HEK293 (cell line): ENCODE data around the gene PTMA.

Experiments
- CTCF ChIA-PET: fragments of 350-600 bp; formaldehyde crosslinking; extraction: SDS; loops from one replicate; lab custom pipeline; 2021; ENCODE audit warnings: antibody characterized with exemption; lab: Yijun Ruan, JAX
- POLR2A ChIA-PET: fragments of 300-600 bp; formaldehyde crosslinking; extraction: SDS; loops from one replicate; lab custom pipeline; 2020; ENCODE audit warnings: antibody characterized with exemption, inconsistent platforms; lab: Yijun Ruan, JAX
- H3K27ac ChIP-seq: fragments of 200-500 bp; sonication (Bioruptor generic); 2 replicates; pipeline ENCODE4 v1.5.1; 2014; ENCODE audit warnings: low read depth, low read length, control low read depth, inconsistent platforms; ENCODE audit errors: extremely low read depth
- H3K36me3 ChIP-seq, 2 experiments: fragments of 200-500 bp in 1 of 2; sonication (Bioruptor generic) in 1 of 2; 1 replicate in 1 of 2; 2 replicates in 1 of 2; pipeline ENCODE4 v1.5.1; 2014 to 2017; ENCODE audit warnings: inconsistent platforms in 2 of 2, low read length in 2 of 2; ENCODE audit not compliant: control insufficient read depth in 2 of 2, insufficient read depth in 1 of 2
- H3K4me1 ChIP-seq: fragments of 200-500 bp; sonication (Bioruptor generic); 2 replicates; pipeline ENCODE4 v1.5.1; 2014; ENCODE audit warnings: mild to moderate bottlenecking, low read length, inconsistent platforms; ENCODE audit not compliant: control insufficient read depth, insufficient read depth
- H3K4me3 ChIP-seq: 2 replicates; pipeline ENCODE4 v1.5.1; 2011; ENCODE audit warnings: low read depth, mild to moderate bottlenecking, control low read depth, low read length, moderate library complexity
- H3K9me3 ChIP-seq: fragments of 200-500 bp; sonication (Bioruptor generic); 2 replicates; pipeline ENCODE4 v1.5.1; 2014; ENCODE audit warnings: low read depth, low read length, inconsistent platforms; ENCODE audit not compliant: control insufficient read depth, insufficient read depth
- EGR2 ChIP-seq: fragments of 450-650 bp; formaldehyde crosslinking; IDR thresholded peaks from 2 replicates; pipeline ENCODE4 v1.5.1; 2016; ENCODE audit warnings: low read depth, missing biosample characterization, missing genetic modification characterization
- GLIS1 ChIP-seq: fragments of 450-650 bp; formaldehyde crosslinking; IDR thresholded peaks from 2 replicates; pipeline ENCODE4 v1.5.1; 2016; ENCODE audit warnings: missing biosample characterization, missing genetic modification characterization
- GLIS2 ChIP-seq: fragments of 450-650 bp; formaldehyde crosslinking; IDR thresholded peaks from 2 replicates; pipeline ENCODE4 v1.5.1; 2016; ENCODE audit warnings: missing biosample characterization, missing genetic modification characterization
- IKZF3 ChIP-seq: fragments of 450-650 bp; IDR thresholded peaks from 2 replicates; pipeline ENCODE4 v1.5.0; 2018; ENCODE audit warnings: missing biosample characterization, mild to moderate bottlenecking, missing genetic modification characterization, moderate library complexity
- KLF10 ChIP-seq: fragments of 450-650 bp; IDR thresholded peaks from 2 replicates; pipeline ENCODE4 v1.5.1; 2018; ENCODE audit warnings: missing biosample characterization, mild to moderate bottlenecking, missing genetic modification characterization
- OSR2 ChIP-seq: fragments of 450-650 bp; formaldehyde crosslinking; IDR thresholded peaks from 2 replicates; pipeline ENCODE4 v1.5.1; 2016; ENCODE audit warnings: missing biosample characterization, missing genetic modification characterization
- PATZ1 ChIP-seq: fragments of 450-650 bp; formaldehyde crosslinking; IDR thresholded peaks from 2 replicates; pipeline ENCODE4 v1.5.1; 2016; ENCODE audit warnings: missing biosample characterization, missing genetic modification characterization
- PRDM10 ChIP-seq: fragments of 450-650 bp; formaldehyde crosslinking; IDR thresholded peaks from 2 replicates; pipeline ENCODE4 v1.5.1; 2016; ENCODE audit warnings: missing biosample characterization, missing genetic modification characterization
- SCRT2 ChIP-seq: fragments of 450-650 bp; formaldehyde crosslinking; IDR thresholded peaks from 2 replicates; pipeline ENCODE4 v1.5.1; 2016; ENCODE audit warnings: missing biosample characterization, missing genetic modification characterization
- SP2 ChIP-seq: fragments of 450-650 bp; formaldehyde crosslinking; IDR thresholded peaks from 2 replicates; pipeline ENCODE4 v1.5.1; 2016; ENCODE audit warnings: missing biosample characterization, missing genetic modification characterization
- WT1 ChIP-seq: fragments of 450-650 bp; formaldehyde crosslinking; IDR thresholded peaks from 2 replicates; pipeline ENCODE4 v1.5.1; 2016; ENCODE audit warnings: missing biosample characterization, missing genetic modification characterization
- ZBTB11 ChIP-seq: fragments of 450-650 bp; formaldehyde crosslinking; conservative IDR thresholded peaks from 2 replicates; pipeline ENCODE4 v1.5.1; 2016; ENCODE audit warnings: low read depth, missing biosample characterization, missing genetic modification characterization
- ZBTB17 ChIP-seq: fragments of 450-650 bp; formaldehyde crosslinking; IDR thresholded peaks from 2 replicates; pipeline ENCODE4 v1.5.1; 2016; ENCODE audit warnings: missing biosample characterization, missing genetic modification characterization
- ZBTB20 ChIP-seq: fragments of 450-650 bp; formaldehyde crosslinking; IDR thresholded peaks from 2 replicates; pipeline ENCODE4 v1.5.1; 2016; ENCODE audit warnings: missing biosample characterization, missing genetic modification characterization
- ZBTB48 ChIP-seq: fragments of 450-650 bp; formaldehyde crosslinking; IDR thresholded peaks from 2 replicates; pipeline ENCODE4 v1.5.1; 2016; ENCODE audit warnings: missing biosample characterization, missing genetic modification characterization
- ZBTB8A ChIP-seq: fragments of 450-650 bp; formaldehyde crosslinking; IDR thresholded peaks from 2 replicates; pipeline ENCODE4 v1.5.1; 2016; ENCODE audit warnings: missing biosample characterization, missing genetic modification characterization
- ZEB2 ChIP-seq: fragments of 450-650 bp; formaldehyde crosslinking; IDR thresholded peaks from 2 replicates; pipeline ENCODE4 v1.5.1; 2016; ENCODE audit warnings: missing biosample characterization, missing genetic modification characterization
- ZFHX2 ChIP-seq: fragments of 450-650 bp; formaldehyde crosslinking; conservative IDR thresholded peaks from 2 replicates; pipeline ENCODE4 v1.5.1; 2016; ENCODE audit warnings: missing biosample characterization, missing genetic modification characterization
- ZIC2 ChIP-seq: fragments of 450-650 bp; formaldehyde crosslinking; IDR thresholded peaks from 2 replicates; pipeline ENCODE4 v1.5.1; 2016; ENCODE audit warnings: missing biosample characterization, missing genetic modification characterization
- ZNF311 ChIP-seq: fragments of 450-650 bp; formaldehyde crosslinking; IDR thresholded peaks from 2 replicates; pipeline ENCODE4 v1.5.1; 2017; ENCODE audit warnings: missing biosample characterization, missing genetic modification characterization, borderline replicate concordance
- ZNF335 ChIP-seq: fragments of 450-650 bp; formaldehyde crosslinking; conservative IDR thresholded peaks from 2 replicates; pipeline ENCODE4 v1.5.1; 2016; ENCODE audit warnings: missing biosample characterization, missing genetic modification characterization
- ZNF341 ChIP-seq: fragments of 450-650 bp; formaldehyde crosslinking; IDR thresholded peaks from 2 replicates; pipeline ENCODE4; 2016; ENCODE audit warnings: low read depth, missing biosample characterization, missing genetic modification characterization
- ZNF530 ChIP-seq: fragments of 450-650 bp; formaldehyde crosslinking; IDR thresholded peaks from 2 replicates; pipeline ENCODE4 v1.5.1; 2016; ENCODE audit warnings: low read depth, missing biosample characterization, missing genetic modification characterization
- ZNF571 ChIP-seq: fragments of 450-650 bp; formaldehyde crosslinking; IDR thresholded peaks from 2 replicates; pipeline ENCODE4 v1.5.0; 2017; ENCODE audit warnings: missing biosample characterization, missing genetic modification characterization
- ZNF624 ChIP-seq: fragments of 450-650 bp; formaldehyde crosslinking; IDR thresholded peaks from 2 replicates; pipeline ENCODE4 v1.5.1; 2017; ENCODE audit warnings: missing biosample characterization, missing genetic modification characterization
- ZNF707 ChIP-seq: fragments of 450-650 bp; formaldehyde crosslinking; IDR thresholded peaks from 2 replicates; pipeline ENCODE4 v1.5.1; 2016; ENCODE audit warnings: missing biosample characterization, missing genetic modification characterization
- ZSCAN30 ChIP-seq: fragments of 450-650 bp; IDR thresholded peaks from 2 replicates; pipeline ENCODE4 v1.5.1; 2018; ENCODE audit warnings: missing biosample characterization, mild to moderate bottlenecking, missing genetic modification characterization, moderate library complexity

The PTMA gene

GRCh38 chr2:231701456-231702373, 6.6 kb upstream of the PTMA start:
- Histone ChIP-seq H3K36me3 (no peaks in the 10 kb centered on the region), H3K9me3 (no peaks in the 10 kb centered on the region), H3K4me3 (no peak overlapping the region), H3K4me1 (no peaks in the 10 kb centered on the region; the same call in 1 of the 2 replicates), H3K27ac (peak overlapping the region; percentile 35; the same call in 1 of the 2 replicates)
- TF ChIP-seq ZBTB20 (tag by site-specific recombination) (peak; percentile 95), OSR2 (tag by site-specific recombination) (0 out of 2 replicates have a peak, but pooled peaks have one; percentile 30), ZBTB48 (tag by site-specific recombination) (peak; percentile 72; the same call in 1 of the 2 replicates), ZBTB8A (peak; percentile 85), EGR2 (tag by site-specific recombination) (peak; percentile 72), SP2 (tag by site-specific recombination) (peak; percentile 11; the same call in 1 of the 2 replicates), ZNF311 (tag by site-specific recombination) (no peak), ZBTB11 (peak; percentile 68), ZEB2 (tag by site-specific recombination) (no peak), ZFHX2 (tag by site-specific recombination) (peak; percentile 90), IKZF3 (tag by site-specific recombination) (0 out of 2 replicates have a peak, but pooled peaks have one; percentile 22), GLIS2 (tag by site-specific recombination) (peak; percentile 42; the same call in 1 of the 2 replicates), GLIS1 (tag by site-specific recombination) (peak; percentile 89), WT1 (tag by site-specific recombination) (0 out of 2 replicates have a peak, but pooled peaks have one; percentile 18), ZNF530 (tag by site-specific recombination) (no peak), ZIC2 (tag by site-specific recombination) (peak; percentile 80), SCRT2 (tag by site-specific recombination) (peak; percentile 49; the same call in 1 of the 2 replicates), ZNF707 (tag by site-specific recombination) (peak; percentile 62; the same call in 1 of the 2 replicates), ZSCAN30 (tag by site-specific recombination) (0 out of 2 replicates have a peak, but pooled peaks have one; percentile 53), PATZ1 (tag by site-specific recombination) (peak; percentile 70), ZNF624 (tag by site-specific recombination) (no peak), ZNF571 (tag by site-specific recombination) (no peak), ZNF341 (tag by site-specific recombination) (peak; percentile 93), ZBTB17 (tag by site-specific recombination) (peak; percentile 78), ZNF335 (tag by site-specific recombination) (peak; percentile 43), KLF10 (tag by site-specific recombination) (no peak), PRDM10 (peak; percentile 73)
- POLR2A ChIA-PET = interaction anchor here (1.0 kb wide), 1 partner anchor 12 kb away, joined by 3 read pairs; no protein-coding TSS in a partner anchor
- CTCF ChIA-PET = interaction anchor here (0.6 to 4.5 kb wide), 7 partner anchors 10 to 89 kb away, joined by 3 to 31 read pairs (median 7); no protein-coding TSS in a partner anchor
